GM23338 (cell line): ENCODE measurements around the gene ANKRD13B. TPM values are rescaled to one million over a fixed set of nuclear protein-coding genes. Genes with fewer than 3 reads are reported as not detected.

Experiments used
- ATAC-seq: fragments of 200-7000 bp; cut with Tn5 transposase; 3 replicates; pipeline ENCODE4 v1.9.1; 2020
- DNase-seq: peaks from one replicate; pipeline ENCODE4 v3.0.0-alpha.2; 2015; ENCODE audit warnings: low spot score
- H2AFZ ChIP-seq: fragments of 200-600 bp; sonication (generic); 2 replicates; pipeline ENCODE4 v1.8.0; 2016; ENCODE audit warnings: antibody characterized with exemption, mild to moderate bottlenecking, moderate library complexity
- H3F3A ChIP-seq: fragments of 200-600 bp; sonication (generic); replicated peaks from 2 replicates; pipeline ENCODE4 v1.8.0; 2017; ENCODE audit warnings: antibody characterized with exemption, mixed run types, low read depth
- H3K27ac ChIP-seq: fragments of 200-600 bp; sonication (generic); 2 replicates; pipeline ENCODE4 v1.6.1; 2016; ENCODE audit warnings: low read depth
- H3K27me3 ChIP-seq: fragments of 200-600 bp; sonication (generic); 2 replicates; pipeline ENCODE4 v1.8.0; 2016; ENCODE audit warnings: mild to moderate bottlenecking, mixed run types, moderate library complexity; ENCODE audit not compliant: insufficient read depth
- H3K36me3 ChIP-seq: fragments of 200-600 bp; sonication (generic); 2 replicates; pipeline ENCODE4 v1.8.0; 2016; ENCODE audit warnings: mild to moderate bottlenecking; ENCODE audit not compliant: insufficient read depth
- H3K4me1 ChIP-seq: fragments of 200-600 bp; sonication (generic); 2 replicates; pipeline ENCODE4 v1.8.0; 2016; ENCODE audit warnings: mild to moderate bottlenecking, moderate library complexity; ENCODE audit not compliant: insufficient read depth
- H3K4me2 ChIP-seq: fragments of 200-600 bp; sonication (generic); 2 replicates; pipeline ENCODE4 v1.7.1; 2017; ENCODE audit warnings: mixed run types
- H3K4me3 ChIP-seq: fragments of 200-600 bp; sonication (generic); 2 replicates; pipeline ENCODE4 v1.6.1; 2016; ENCODE audit warnings: mixed run types
- H3K79me2 ChIP-seq: fragments of 200-600 bp; sonication (generic); replicated peaks from 2 replicates; pipeline ENCODE4 v1.8.0; 2017; ENCODE audit warnings: mild to moderate bottlenecking; ENCODE audit not compliant: insufficient read depth
- H3K9me2 ChIP-seq: fragments of 200-600 bp; sonication (generic); 2 replicates; pipeline ENCODE4 v1.8.0; 2017; ENCODE audit not compliant: insufficient read depth
- H4K20me1 ChIP-seq: fragments of 200-600 bp; sonication (generic); replicated peaks from 2 replicates; pipeline ENCODE4 v1.8.0; 2017; ENCODE audit warnings: mild to moderate bottlenecking; ENCODE audit not compliant: insufficient read depth
- H3K27ac Mint-ChIP-seq: 2 replicates; pipeline ENCODE4 v1.8.0; 2020; ENCODE audit warnings: inconsistent platforms, mild to moderate bottlenecking, moderate library complexity, mixed read lengths
- H3K27me3 Mint-ChIP-seq: 3 replicates; pipeline ENCODE4 v1.8.0; 2022; ENCODE audit warnings: low read depth, mild to moderate bottlenecking, moderate library complexity, mixed read lengths, inconsistent platforms; ENCODE audit not compliant: insufficient read depth, poor library complexity
- H3K36me3 Mint-ChIP-seq: 3 replicates; pipeline ENCODE4 v1.8.0; 2021; ENCODE audit warnings: low read depth, mild to moderate bottlenecking, inconsistent platforms, moderate library complexity, mixed read lengths
- H3K4me1 Mint-ChIP-seq: 3 replicates; pipeline ENCODE4 v1.8.0; 2020; ENCODE audit warnings: mild to moderate bottlenecking, inconsistent platforms, mixed read lengths
- H3K4me3 Mint-ChIP-seq: 3 replicates; pipeline ENCODE4 v1.8.0; 2021; ENCODE audit warnings: moderate library complexity, mild to moderate bottlenecking, inconsistent platforms, mixed read lengths
- H3K9me3 Mint-ChIP-seq: 3 replicates; pipeline ENCODE4 v1.8.0; 2020; ENCODE audit warnings: moderate library complexity, mild to moderate bottlenecking, inconsistent platforms, mixed read lengths
- CREB1 ChIP-seq: fragments of 250-450 bp; sonication (Bioruptor Pico); IDR thresholded peaks from 2 replicates; pipeline ENCODE4 v1.5.0; 2020; ENCODE audit warnings: low read depth, mild to moderate bottlenecking, moderate library complexity
- ETS1 ChIP-seq: IDR thresholded peaks from 2 replicates; pipeline ENCODE4 v1.6.1; 2016; ENCODE audit warnings: antibody characterized with exemption
- EZH2 ChIP-seq: fragments of 200-600 bp; sonication (generic); IDR thresholded peaks from one replicate; pipeline ENCODE4 v1.8.0; 2017; ENCODE audit warnings: antibody characterized with exemption, mild to moderate bottlenecking, low read depth; ENCODE audit not compliant: unreplicated experiment
- JUNB ChIP-seq: IDR thresholded peaks from one replicate; pipeline ENCODE4 v1.6.1; 2016; ENCODE audit warnings: antibody characterized with exemption; ENCODE audit not compliant: unreplicated experiment
- NANOG ChIP-seq: IDR thresholded peaks from 2 replicates; pipeline ENCODE4 v1.6.1; 2016; ENCODE audit warnings: antibody characterized with exemption, borderline replicate concordance
- POLR2AphosphoS5 ChIP-seq: IDR thresholded peaks from 2 replicates; pipeline ENCODE4 v1.6.1; 2016; ENCODE audit warnings: antibody characterized with exemption, low read depth
- REST ChIP-seq: IDR thresholded peaks from one replicate; pipeline ENCODE4 v1.6.1; 2018; ENCODE audit warnings: antibody characterized with exemption; ENCODE audit not compliant: unreplicated experiment
- STAT1 ChIP-seq: IDR thresholded peaks from one replicate; pipeline ENCODE4 v1.6.1; 2016; ENCODE audit warnings: antibody characterized with exemption; ENCODE audit not compliant: unreplicated experiment
- ZNF114 ChIP-seq: fragments of 250-450 bp; sonication (Bioruptor Pico); IDR thresholded peaks from 2 replicates; pipeline ENCODE4 v1.5.0; 2020; ENCODE audit warnings: mild to moderate bottlenecking, moderate library complexity
- ZNF331 ChIP-seq: fragments of 250-450 bp; sonication (Bioruptor Pico); IDR thresholded peaks from 2 replicates; pipeline ENCODE4 v1.5.0; 2020; ENCODE audit warnings: low read depth, mild to moderate bottlenecking, moderate library complexity
- ZNF462 ChIP-seq: fragments of 250-450 bp; sonication (Bioruptor Pico); IDR thresholded peaks from 2 replicates; pipeline ENCODE4 v1.5.0; 2020; ENCODE audit warnings: mild to moderate bottlenecking, moderate library complexity
- polyA plus RNA-seq: library from polyadenylated mRNA; unstranded; fragments of >200 nt; fragmentation: Nextera tagmentation; extraction: Ambion mirVana; gene quantifications from 2 replicates; pipeline ENCODE4 v1.2.1, GENCODE V29; 2016
- total RNA-seq: library from RNA; depleted of rRNA; stranded (reverse); fragments of >200 nt; shearing (Covaris generic); gene quantifications from 2 replicates; pipeline ENCODE4 v1.2.3, GENCODE V29; 2014

ANKRD13B gene
- total and polyA plus RNA-seq, 2 experiments from 2014 or later, result 8.2 to 57.4 TPM

GRCh38 chr17:29561554-29562517 lies 31.1 kb upstream of the ANKRD13B start:
- H3K4me2 ChIP-seq, result no peak overlapping the region
- H3K4me3 Mint-ChIP-seq, result no peak overlapping the region
- no peaks in the 10 kb centered on the region; the same call in 2 of the 3 replicates for H3K36me3 Mint-ChIP-seq
- DNase-seq, result no peak
- no peak overlapping the region for H3K4me3 ChIP-seq
- peaks cover 30% of the 10 kb centered on the region for H3K27me3 ChIP-seq
- no peak overlapping the region for H3K27ac Mint-ChIP-seq
- H3K4me1 ChIP-seq, result peaks cover 7% of the 10 kb centered on the region
- ATAC-seq, result no peak
- no peak for TF ChIP-seq STAT1
- TF ChIP-seq ZNF331 (CRISPR knock-in tag), result no peak
- no peak for TF ChIP-seq EZH2
- no peak for TF ChIP-seq ETS1
- no peak for TF ChIP-seq REST
- no peak for TF ChIP-seq ZNF462 (CRISPR knock-in tag)
- TF ChIP-seq NANOG, result no peak
- TF ChIP-seq ZNF114, result no peak
- no peak for TF ChIP-seq JUNB
- no peak for TF ChIP-seq CREB1 (CRISPR knock-in tag)
- no peak for TF ChIP-seq POLR2AphosphoS5
- no peaks in the 10 kb centered on the region for H3K36me3 ChIP-seq
- H3K9me3 Mint-ChIP-seq, result no peaks in the 10 kb centered on the region
- H3K9me2 ChIP-seq, result no peaks in the 10 kb centered on the region
- H2AFZ ChIP-seq, result no peak overlapping the region
- H3K27ac ChIP-seq, result no peak overlapping the region
- H3K27me3 Mint-ChIP-seq, result peaks cover 31% of the 10 kb centered on the region
- peaks cover 8% of the 10 kb centered on the region for H3K4me1 Mint-ChIP-seq
- H3K79me2 ChIP-seq, result no peaks in the 10 kb centered on the region
- peaks cover 8% of the 10 kb centered on the region for H4K20me1 ChIP-seq
- no peaks in the 10 kb centered on the region; the same call in 1 of the 2 replicates for H3F3A ChIP-seq
